Measurements from ENCODE around the gene NIPBL.
"Not testable (repeated sequence)": the region's sequence is repeated elsewhere in the genome, so short reads cannot be mapped to it uniquely, and the experiment has no call there.

Gene NIPBL

GRCh38 chr5:36879274-36880033 is 2.9 kb downstream of the NIPBL start:
- DNase-seq (ENCODE audit: low read depth in 3 of 3): no peak

GRCh38 chr5:36880761-36881160 is 4.2 kb downstream of the NIPBL start:
- DNase-seq (ENCODE audit: low read depth in 3 of 3): no peak

- DNase-seq (ENCODE audit: low read depth in 3 of 3): no peak
Measured at GRCh38 chr5:36881304-36881703, 4.7 kb downstream of the NIPBL start.

GRCh38 chr5:36881807-36882206 is 5.2 kb downstream of the NIPBL start:
- no peak for DNase-seq (ENCODE audit: low read depth in 3 of 3)

- DNase-seq (ENCODE audit: low read depth in 3 of 3): no peak
Measured at GRCh38 chr5:36882250-36882649, 5.7 kb downstream of the NIPBL start.

GRCh38 chr5:36883894-36884462 is 7.4 kb downstream of the NIPBL start:
- DNase-seq (ENCODE audit: low read depth in 3 of 3): no peak

GRCh38 chr5:36885149-36885548 is 8.6 kb downstream of the NIPBL start:
- no peak for DNase-seq (ENCODE audit: low read depth in 3 of 3)

GRCh38 chr5:36885566-36886485 is 9.3 kb downstream of the NIPBL start:
- no peak for DNase-seq (ENCODE audit: low read depth in 3 of 3)

GRCh38 chr5:36886791-36887190 is 10.2 kb downstream of the NIPBL start:
- DNase-seq (ENCODE audit: low read depth in 3 of 3): no peak

GRCh38 chr5:36887532-36887931 is 11.0 kb downstream of the NIPBL start:
- DNase-seq (ENCODE audit: low read depth in 3 of 3): no peak

- no peak for DNase-seq (ENCODE audit: low read depth in 3 of 3)
Measured at GRCh38 chr5:36888303-36888702, 11.7 kb downstream of the NIPBL start.

GRCh38 chr5:36889264-36889663 is 12.7 kb downstream of the NIPBL start:
- no peak for DNase-seq (ENCODE audit: low read depth in 3 of 3)

- no peak for DNase-seq (ENCODE audit: low read depth in 3 of 3)
Measured at GRCh38 chr5:36891266-36891665, 14.7 kb downstream of the NIPBL start.

GRCh38 chr5:36892085-36892830 is 15.7 kb downstream of the NIPBL start:
- DNase-seq (ENCODE audit: low read depth in 3 of 3): not testable (repeated sequence)

GRCh38 chr5:36894954-36895353 is 18.4 kb downstream of the NIPBL start:
- DNase-seq (ENCODE audit: low read depth in 3 of 3): no peak

- DNase-seq (ENCODE audit: low read depth in 3 of 3): no peak
Measured at GRCh38 chr5:36896476-36896875, 19.9 kb downstream of the NIPBL start.

- DNase-seq (ENCODE audit: low read depth in 3 of 3): no peak
Measured at GRCh38 chr5:36897616-36898015, 21.0 kb downstream of the NIPBL start.

GRCh38 chr5:36899860-36900259 is 23.3 kb downstream of the NIPBL start:
- DNase-seq (ENCODE audit: low read depth in 3 of 3): no peak

GRCh38 chr5:36900283-36900682 is 23.7 kb downstream of the NIPBL start:
- no peak for DNase-seq (ENCODE audit: low read depth in 3 of 3)

GRCh38 chr5:36901077-36901476 is 24.5 kb downstream of the NIPBL start:
- not testable (repeated sequence) for DNase-seq (ENCODE audit: low read depth in 3 of 3)

GRCh38 chr5:36901856-36902255 is 25.3 kb downstream of the NIPBL start:
- DNase-seq (ENCODE audit: low read depth in 3 of 3): no peak

- no peak for DNase-seq (ENCODE audit: low read depth in 3 of 3)
Measured at GRCh38 chr5:36902353-36902752, 25.8 kb downstream of the NIPBL start.

Data from stimulated activated CD4-positive, alpha-beta T cell treated with anti-CD3 and anti-CD28 coated beads, TNF-alpha, amount 100 ng/mL, for 48 hours (primary cell).